Activated CD4-positive, alpha-beta memory T cell treated with anti-CD3 and anti-CD28 coated beads, Interleukin-2, amount 10 ng/mL, durations not matched to agents 7 days and 5 days (primary cell): Measurements from ENCODE around the gene LRRC3C. TPM values are rescaled to one million over a fixed set of nuclear protein-coding genes. Genes with fewer than 3 reads are reported as not detected.

Source experiments
- total RNA-seq, 2 experiments: library from RNA; stranded (reverse); gene quantifications; one replicate each; pipeline ENCODE4 v1.2.3, GENCODE V29; 2021

Gene LRRC3C
- total RNA-seq, 2 experiments from 2014 or later = not detected

Other genes starting within 250 kb of the LRRC3C start
- 10 to 100 TPM; 14.0 to 14.2 TPM for gene PGAP3, start 239.7 kb upstream of the LRRC3C start, total RNA-seq
- gene ERBB2, start 227.7 kb upstream of the LRRC3C start, total RNA-seq = 1 to 10 TPM; 5.1 to 6.0 TPM
- 10 to 100 TPM; 40.1 to 45.1 TPM for gene MIEN1, start 197.2 kb upstream of the LRRC3C start, total RNA-seq
- under 1 TPM; 0.30 to 0.40 TPM for gene GRB7, start 189.8 kb upstream of the LRRC3C start, total RNA-seq
- 10 to 100 TPM; 37.9 to 38.2 TPM for gene IKZF3, start 63.4 kb upstream of the LRRC3C start, total RNA-seq
- gene ZPBP2, start 59.5 kb upstream of the LRRC3C start, total RNA-seq = not detected
- gene GSDMB, start 9.1 kb upstream of the LRRC3C start, total RNA-seq = 10 to 100 TPM; 41.2 to 41.4 TPM
- gene ORMDL3, start 131 bp upstream of the LRRC3C start, total RNA-seq = 100 to 1,000 TPM; 104 to 111 TPM
- gene GSDMA, start 35.3 kb downstream of the LRRC3C start, total RNA-seq = under 1 TPM; 0.33 to 0.78 TPM
- gene PSMD3, start 53.1 kb downstream of the LRRC3C start, total RNA-seq = 10 to 100 TPM; 90.3 to 92.2 TPM
- gene CSF3, start 87.7 kb downstream of the LRRC3C start, total RNA-seq = not detected
- gene MED24, start 126.7 kb downstream of the LRRC3C start, total RNA-seq = 10 to 100 TPM; 82.2 to 84.2 TPM
- gene THRA, start 135.2 kb downstream of the LRRC3C start, total RNA-seq = 1 to 10 TPM; 8.4 TPM
- 1 to 10 TPM; 5.2 to 5.9 TPM for gene NR1D1, start 172.9 kb downstream of the LRRC3C start, total RNA-seq
- gene MSL1, start 194.2 kb downstream of the LRRC3C start, total RNA-seq = 100 to 1,000 TPM; 102 to 103 TPM
- gene CASC3, start 212.8 kb downstream of the LRRC3C start, total RNA-seq = 10 to 100 TPM; 84.5 to 89.1 TPM
- 1 to 10 TPM; 4.7 to 6.0 TPM for gene RAPGEFL1, start 249.7 kb downstream of the LRRC3C start, total RNA-seq